Bone marrow (tissue), 2 donors: ENCODE measurements around the gene AUTS2.

Experiments used
- DNase-seq, 2 donors: peaks; one replicate each; lab custom pipeline; 2025; lab: John Stamatoyannopoulos, UW

The AUTS2 gene

GRCh38 chr7:70749831-70750230 lies 1151.6 kb downstream of the AUTS2 start:
- no peak for DNase-seq

DNA sequence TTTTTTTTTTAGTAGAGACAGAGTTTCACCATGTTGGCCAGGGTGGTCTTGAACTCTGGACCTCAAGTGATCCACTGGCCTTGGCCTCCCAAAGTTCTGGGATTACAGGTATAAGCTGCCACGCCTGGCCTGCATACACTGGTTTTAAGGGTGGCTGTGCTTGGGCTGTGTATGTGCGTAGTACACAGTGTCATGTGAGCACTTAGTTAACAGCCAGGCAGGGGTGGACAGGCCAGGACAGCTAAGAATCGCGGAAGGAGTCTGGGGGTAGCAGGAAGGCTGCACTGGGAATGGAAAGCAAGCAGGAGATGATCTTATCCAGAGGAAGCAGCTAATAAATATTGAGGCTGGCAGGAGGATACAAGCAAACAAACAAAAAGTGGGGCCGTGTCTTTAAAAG lies 1153.6 kb downstream of the AUTS2 start:
- no peak for DNase-seq

DNA sequence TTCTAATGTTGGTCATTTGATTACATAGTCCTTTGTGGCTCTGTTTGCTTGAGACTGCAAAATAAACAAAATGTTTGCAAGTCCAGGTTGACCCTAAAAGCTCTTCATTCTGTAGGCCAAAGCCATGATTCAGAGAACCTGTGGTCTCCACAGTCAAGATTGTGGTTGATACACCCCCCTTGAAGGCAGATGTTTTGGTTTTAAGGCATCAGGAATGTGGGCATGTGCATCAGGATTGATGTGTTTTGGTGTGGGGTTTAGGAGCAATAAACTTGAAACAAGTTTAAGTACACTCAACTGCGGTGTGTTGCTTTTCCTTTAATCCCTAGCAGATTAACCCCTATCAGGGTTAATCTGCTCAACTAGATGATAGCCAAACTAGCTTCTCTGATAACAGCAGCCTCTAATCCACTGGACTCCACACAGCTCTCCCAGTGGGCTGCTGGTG lies 1154.5 kb downstream of the AUTS2 start:
- DNase-seq, result no peak

DNA sequence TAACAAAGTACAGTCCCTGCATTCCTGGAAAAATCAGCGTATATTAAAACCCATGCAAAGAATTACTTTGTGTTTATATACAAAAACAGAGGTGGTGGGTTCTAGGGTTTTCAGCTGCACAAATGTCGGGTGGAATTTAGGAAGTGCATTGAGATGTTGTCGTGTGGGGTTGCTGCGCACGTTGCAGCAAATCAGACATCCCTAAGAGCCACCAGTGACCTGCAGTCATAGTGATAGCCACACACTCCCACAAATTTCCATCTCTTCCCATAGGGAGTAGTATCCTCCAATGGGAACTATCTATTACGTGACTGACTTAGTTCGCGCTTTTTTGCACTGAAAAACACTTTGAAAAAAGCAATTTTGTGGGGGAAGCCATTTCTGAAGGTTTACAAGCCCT lies 1158.5 kb downstream of the AUTS2 start:
- DNase-seq, result no peak

GRCh38 chr7:70758646-70759045 lies 1160.4 kb downstream of the AUTS2 start:
- no peak for DNase-seq

GRCh38 chr7:70759674-70760073 lies 1161.4 kb downstream of the AUTS2 start:
- no peak for DNase-seq

- no peak for DNase-seq
These were observed 1163.5 kb downstream of the AUTS2 start for GRCh38 chr7:70761711-70762328.

GRCh38 chr7:70762696-70763095 lies 1164.4 kb downstream of the AUTS2 start:
- no peak for DNase-seq

- DNase-seq, result no peak
These were observed 1165.9 kb downstream of the AUTS2 start for GRCh38 chr7:70763961-70764691.

DNA sequence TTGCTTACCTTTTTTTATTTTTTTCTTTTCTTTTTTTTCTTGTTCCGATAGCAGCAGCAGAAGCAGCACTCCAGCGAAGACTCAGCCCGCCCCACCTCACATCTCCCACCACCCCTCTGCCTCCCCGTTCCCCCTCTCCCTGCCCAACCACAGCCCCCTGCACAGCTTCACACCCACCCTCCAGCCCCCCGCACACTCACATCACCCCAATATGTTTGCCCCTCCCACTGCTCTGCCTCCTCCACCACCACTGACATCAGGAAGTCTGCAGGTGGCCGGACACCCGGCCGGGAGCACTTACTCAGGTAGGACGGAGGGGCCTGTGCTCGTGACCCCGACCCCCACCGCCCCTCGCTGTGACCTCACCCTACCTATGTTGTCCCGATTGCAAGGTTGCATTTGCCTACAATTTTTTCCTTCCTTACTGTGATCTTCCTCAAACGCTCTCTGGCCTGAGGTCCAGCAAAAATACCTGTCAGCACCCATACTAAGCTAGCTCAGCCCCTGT lies 1166.5 kb downstream of the AUTS2 start:
- no peak for DNase-seq

DNA sequence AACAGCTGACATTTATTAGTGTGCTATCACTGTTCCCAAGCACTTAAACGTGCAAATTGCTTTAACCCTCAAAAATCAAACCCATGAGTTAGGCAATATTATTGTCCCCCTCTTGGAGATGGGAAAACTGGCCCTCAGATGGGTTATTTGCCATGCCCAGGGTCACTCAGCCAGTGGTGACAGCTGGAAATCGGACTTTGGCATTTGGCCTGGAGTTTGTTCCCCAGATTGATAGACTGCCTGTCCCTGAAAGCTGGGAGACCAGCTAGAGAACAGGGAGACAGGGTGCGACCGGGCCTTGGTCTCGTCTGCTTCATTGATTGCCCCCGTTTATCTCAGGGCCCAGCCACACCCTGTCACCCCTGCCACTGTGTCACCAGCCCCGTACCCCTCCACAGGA lies 1167.4 kb downstream of the AUTS2 start:
- no peak for DNase-seq

DNA sequence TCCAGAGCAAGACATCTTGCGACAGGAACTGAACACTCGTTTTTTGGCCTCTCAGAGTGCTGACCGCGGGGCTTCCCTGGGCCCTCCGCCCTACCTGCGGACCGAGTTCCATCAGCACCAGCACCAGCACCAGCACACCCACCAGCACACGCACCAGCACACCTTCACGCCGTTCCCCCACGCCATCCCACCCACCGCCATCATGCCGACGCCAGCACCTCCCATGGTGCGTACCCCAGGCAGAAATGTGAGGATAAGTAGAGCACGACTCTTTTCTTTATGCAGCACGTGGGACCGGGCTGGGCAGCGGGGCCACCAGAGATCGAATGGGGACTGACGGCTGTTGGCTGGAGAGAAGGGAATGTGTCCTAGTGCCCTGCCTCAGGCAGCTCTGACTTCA lies 1167.8 kb downstream of the AUTS2 start:
- DNase-seq, result no peak

DNA sequence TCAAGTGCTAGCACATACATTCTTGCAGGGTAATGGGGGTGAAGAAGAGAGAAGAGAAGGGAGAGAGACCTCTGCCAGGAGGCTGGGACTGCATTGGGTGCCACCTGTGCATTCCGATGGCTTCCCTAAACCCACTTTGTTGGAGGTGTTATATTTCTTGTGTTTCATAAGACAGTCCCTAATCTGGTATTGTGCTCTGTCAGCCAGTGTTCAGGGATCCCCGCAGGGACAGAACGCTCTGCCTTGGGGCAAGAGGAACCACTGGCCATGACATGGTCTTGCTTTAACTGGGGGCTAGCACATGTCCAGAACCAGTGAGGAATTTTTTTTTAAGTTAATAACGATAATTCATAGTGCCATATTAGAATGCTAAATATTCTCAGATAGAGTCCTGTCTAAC lies 1168.4 kb downstream of the AUTS2 start:
- no peak for DNase-seq

GRCh38 chr7:70770154-70770553 lies 1171.9 kb downstream of the AUTS2 start:
- DNase-seq, result no peak

GRCh38 chr7:70771451-70771850 lies 1173.2 kb downstream of the AUTS2 start:
- no peak for DNase-seq

DNA sequence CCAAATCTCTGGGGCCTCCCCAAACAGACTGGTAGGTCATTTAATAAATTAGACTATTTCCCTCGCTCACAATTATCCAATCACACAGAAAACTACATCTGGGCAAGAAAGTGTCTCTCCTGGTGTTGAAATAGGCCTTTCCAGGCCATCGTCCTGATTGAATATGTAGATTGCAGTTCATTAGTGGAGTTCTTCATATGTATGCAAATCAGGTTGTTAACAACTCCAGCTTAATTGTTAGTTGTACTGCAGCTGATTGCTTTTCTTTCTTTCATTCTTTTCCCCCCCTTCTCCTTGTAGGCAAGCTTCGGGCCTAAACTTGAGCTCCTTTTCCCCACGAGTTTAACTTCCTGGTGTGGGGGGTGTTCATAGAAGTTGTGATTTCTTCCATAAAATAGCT lies 1174.6 kb downstream of the AUTS2 start:
- no peak for DNase-seq

DNA sequence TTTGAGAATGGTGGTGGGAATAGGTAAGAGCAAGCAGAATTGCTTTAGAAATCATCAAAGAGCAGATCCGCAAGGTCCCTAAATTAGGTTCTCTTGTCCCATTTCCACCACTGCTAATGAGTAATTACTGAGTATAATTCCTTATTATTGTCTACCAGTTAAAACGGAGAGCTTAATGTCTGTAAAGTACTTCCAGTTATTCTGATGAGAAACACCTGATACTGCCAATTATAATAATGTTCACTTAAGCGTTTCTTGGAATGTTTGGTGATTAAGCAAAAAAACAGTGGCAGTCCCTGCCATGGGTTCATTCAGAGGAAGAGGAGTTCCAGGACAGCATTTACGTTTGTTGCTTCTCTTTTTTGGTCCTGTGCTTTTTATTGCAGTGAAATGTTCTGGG lies 1175.1 kb downstream of the AUTS2 start:
- no peak for DNase-seq

GRCh38 chr7:70774950-70775527 lies 1176.8 kb downstream of the AUTS2 start:
- DNase-seq, result no peak

GRCh38 chr7:70775570-70776156 lies 1177.4 kb downstream of the AUTS2 start:
- no peak for DNase-seq

DNA sequence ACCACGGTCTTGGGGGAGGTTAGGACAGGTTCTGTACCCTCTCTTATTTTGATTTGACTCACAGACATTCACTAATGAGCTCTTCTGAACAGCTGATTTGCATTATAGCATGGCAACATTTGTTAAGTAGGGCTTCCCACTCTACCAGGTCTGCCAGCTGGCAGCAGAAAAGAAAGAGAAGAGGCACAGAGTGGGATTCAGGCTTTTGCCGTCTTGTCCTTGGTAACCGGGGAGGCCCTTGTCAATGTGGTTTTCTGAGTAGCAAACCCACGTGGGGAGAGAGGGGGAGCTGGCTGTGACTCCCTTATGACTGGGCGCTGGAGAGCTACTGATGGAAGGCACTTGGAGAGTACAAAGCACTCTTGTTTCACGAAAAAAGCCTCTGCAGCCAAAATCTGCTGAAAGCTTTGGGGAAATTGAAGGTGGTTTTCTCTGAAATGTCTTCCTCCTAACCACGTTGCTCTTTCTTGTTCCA lies 1178.4 kb downstream of the AUTS2 start:
- DNase-seq, result no peak

DNA sequence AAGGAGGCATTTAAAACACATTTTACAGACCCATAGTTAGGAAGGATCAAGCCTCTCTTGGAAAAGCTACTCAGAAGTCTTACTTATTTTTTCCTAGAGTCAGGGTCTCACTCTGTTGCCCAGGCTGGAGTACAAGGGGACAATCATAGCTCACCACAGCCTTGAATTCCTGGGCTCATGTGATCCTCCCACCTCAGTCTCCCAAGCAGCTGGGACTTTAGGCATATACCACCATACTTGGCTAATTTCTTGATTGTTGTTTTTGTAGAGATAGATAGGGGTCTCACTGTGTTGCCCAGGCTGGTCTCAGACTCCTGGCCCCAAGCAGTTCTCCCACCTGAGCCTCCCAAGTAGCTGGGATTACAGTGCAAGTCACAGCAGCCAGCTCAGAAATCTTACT lies 1179.0 kb downstream of the AUTS2 start:
- DNase-seq, result no peak

DNA sequence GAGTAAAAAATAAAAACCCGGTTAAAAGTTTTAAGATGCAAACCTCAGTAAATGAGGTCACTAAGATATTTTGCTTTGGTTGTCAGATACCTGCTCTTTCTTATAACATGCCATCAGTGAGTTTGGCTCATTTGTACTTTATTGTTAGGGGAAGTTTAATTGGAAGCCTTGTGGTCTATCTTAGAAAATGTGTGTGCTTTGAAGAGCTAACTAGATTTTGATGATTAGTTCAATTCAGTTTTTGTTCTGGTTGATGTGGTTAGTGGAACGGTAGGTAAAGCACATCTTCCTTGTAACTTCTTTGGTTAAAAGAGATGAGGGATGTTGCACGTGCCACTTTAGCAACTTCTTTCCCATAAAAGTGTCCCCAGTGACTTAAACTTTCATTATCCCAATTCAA lies 1180.3 kb downstream of the AUTS2 start:
- DNase-seq, result no peak

GRCh38 chr7:70779321-70779720 lies 1181.0 kb downstream of the AUTS2 start:
- DNase-seq, result no peak
